Ascending aorta (tissue), 2 donors: Measurements from ENCODE around the gene MSANTD4. TPM values are rescaled to one million over a fixed set of nuclear protein-coding genes. Genes with fewer than 3 reads are reported as not detected.

Experiments
- DNase-seq, 2 donors: peaks; one replicate each; pipeline ENCODE4 v3.0.0-alpha.2; 2019; ENCODE audit warnings: low spot score in 2 of 2
- H3K27ac ChIP-seq, 2 donors: fragments of 200-600 bp; sonication (generic); one replicate each; pipeline ENCODE4 v1.5.1; 2016 to 2017; ENCODE audit warnings: mild to moderate bottlenecking in 1 of 2
- H3K27me3 ChIP-seq: fragments of 200-600 bp; sonication (generic); one replicate; pipeline ENCODE4 v1.5.1; 2017
- H3K36me3 ChIP-seq, 2 donors: fragments of 200-600 bp; sonication (generic); one replicate each; pipeline ENCODE4 v1.5.1; 2016
- H3K4me1 ChIP-seq, 2 donors: fragments of 200-600 bp; sonication (generic); one replicate each; pipeline ENCODE4 v1.5.1; 2016 to 2017; ENCODE audit warnings: mild to moderate bottlenecking in 1 of 2
- H3K4me3 ChIP-seq, 2 donors: fragments of 200-600 bp; sonication (generic); one replicate each; pipeline ENCODE4 v1.5.1; 2016 to 2017; ENCODE audit warnings: mild to moderate bottlenecking in 1 of 2
- H3K9me3 ChIP-seq, 2 donors: fragments of 200-600 bp; sonication (generic); one replicate each; pipeline ENCODE4 v1.5.1; 2016
- intact Hi-C: fragments of 100-400 bp; cut with DNase I; formaldehyde crosslinking; loops from one replicate; pipeline ENCODE4 v1.15.1; 2023
- total RNA-seq: library from RNA; depleted of rRNA; stranded (reverse); fragments of >200 nt; gene quantifications from one replicate; pipeline ENCODE4 v1.1.0, GENCODE V29; 2016
- TF ChIP-seq, protein P1 (sequence below), 3 experiments: fragments of 200-600 bp in 2 of 3; fragments of 450-650 bp in 1 of 3; sonication (generic) in 2 of 3; IDR thresholded peaks; one replicate each; pipeline ENCODE4 v1.5.1; 2016 to 2019; ENCODE audit warnings: antibody characterized with exemption in 3 of 3, mild to moderate bottlenecking in 1 of 3, moderate library complexity in 1 of 3

The MSANTD4 gene
- total RNA-seq, 1 donor from 2014 or later, result 13.6 TPM

- Histone ChIP-seq H3K27me3 (no peaks in the 10 kb centered on the region), H3K9me3 (no peaks in the 10 kb centered on the region), H3K4me1 (no peaks in the 10 kb centered on the region), H3K27ac (no peak overlapping the region), H3K36me3 (no peaks in the 10 kb centered on the region), H3K4me3 (no peak overlapping the region)
- TF ChIP-seq, protein P1, sequence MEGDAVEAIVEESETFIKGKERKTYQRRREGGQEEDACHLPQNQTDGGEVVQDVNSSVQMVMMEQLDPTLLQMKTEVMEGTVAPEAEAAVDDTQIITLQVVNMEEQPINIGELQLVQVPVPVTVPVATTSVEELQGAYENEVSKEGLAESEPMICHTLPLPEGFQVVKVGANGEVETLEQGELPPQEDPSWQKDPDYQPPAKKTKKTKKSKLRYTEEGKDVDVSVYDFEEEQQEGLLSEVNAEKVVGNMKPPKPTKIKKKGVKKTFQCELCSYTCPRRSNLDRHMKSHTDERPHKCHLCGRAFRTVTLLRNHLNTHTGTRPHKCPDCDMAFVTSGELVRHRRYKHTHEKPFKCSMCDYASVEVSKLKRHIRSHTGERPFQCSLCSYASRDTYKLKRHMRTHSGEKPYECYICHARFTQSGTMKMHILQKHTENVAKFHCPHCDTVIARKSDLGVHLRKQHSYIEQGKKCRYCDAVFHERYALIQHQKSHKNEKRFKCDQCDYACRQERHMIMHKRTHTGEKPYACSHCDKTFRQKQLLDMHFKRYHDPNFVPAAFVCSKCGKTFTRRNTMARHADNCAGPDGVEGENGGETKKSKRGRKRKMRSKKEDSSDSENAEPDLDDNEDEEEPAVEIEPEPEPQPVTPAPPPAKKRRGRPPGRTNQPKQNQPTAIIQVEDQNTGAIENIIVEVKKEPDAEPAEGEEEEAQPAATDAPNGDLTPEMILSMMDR (IDR thresholded peaks at IDR 0.05), result no peak
- intact Hi-C loops, result no loop called here
- no peak for DNase-seq
Measured at GRCh38 chr11:106032861-106033260, 10.8 kb upstream of the MSANTD4 start.

DNA sequence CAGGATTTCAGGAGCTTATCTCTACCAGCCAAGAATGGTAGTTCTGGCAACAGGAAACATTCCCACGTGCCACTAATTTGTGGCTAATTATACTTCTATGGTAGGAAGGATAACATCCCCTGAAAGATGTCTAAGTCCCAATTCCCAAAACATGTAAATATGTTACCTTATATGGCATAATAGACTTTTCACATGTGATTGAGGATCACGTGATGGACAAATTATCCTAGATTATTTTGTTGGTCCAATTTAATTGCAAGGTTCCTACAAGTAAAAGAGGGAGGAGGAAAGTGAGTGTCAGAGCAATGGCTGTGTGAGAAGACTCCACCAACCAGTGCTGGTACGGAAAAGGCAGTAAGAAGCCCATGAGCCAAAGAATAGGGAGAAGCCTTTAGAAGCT, 9.9 kb upstream of the MSANTD4 start:
- H3K4me1 ChIP-seq, result no peaks in the 10 kb centered on the region
- no peak overlapping the region for H3K27ac ChIP-seq
- intact Hi-C loops, result no loop called here
- no peaks in the 10 kb centered on the region for H3K27me3 ChIP-seq
- no peaks in the 10 kb centered on the region for H3K9me3 ChIP-seq
- TF ChIP-seq, protein P1 (IDR thresholded peaks at IDR 0.05), result no peak
- DNase-seq, result no peak
- no peak overlapping the region for H3K4me3 ChIP-seq
- no peaks in the 10 kb centered on the region for H3K36me3 ChIP-seq

- Histone ChIP-seq H3K27ac (no peak overlapping the region), H3K27me3 (no peaks in the 10 kb centered on the region), H3K4me3 (no peak overlapping the region), H3K4me1 (no peaks in the 10 kb centered on the region), H3K9me3 (no peaks in the 10 kb centered on the region), H3K36me3 (no peaks in the 10 kb centered on the region)
- intact Hi-C loops, result no loop called here
- TF ChIP-seq, protein P1 (IDR thresholded peaks at IDR 0.05), result no peak
- DNase-seq, result no peak
Measured at GRCh38 chr11:106031202-106031810, 9.3 kb upstream of the MSANTD4 start.

DNA sequence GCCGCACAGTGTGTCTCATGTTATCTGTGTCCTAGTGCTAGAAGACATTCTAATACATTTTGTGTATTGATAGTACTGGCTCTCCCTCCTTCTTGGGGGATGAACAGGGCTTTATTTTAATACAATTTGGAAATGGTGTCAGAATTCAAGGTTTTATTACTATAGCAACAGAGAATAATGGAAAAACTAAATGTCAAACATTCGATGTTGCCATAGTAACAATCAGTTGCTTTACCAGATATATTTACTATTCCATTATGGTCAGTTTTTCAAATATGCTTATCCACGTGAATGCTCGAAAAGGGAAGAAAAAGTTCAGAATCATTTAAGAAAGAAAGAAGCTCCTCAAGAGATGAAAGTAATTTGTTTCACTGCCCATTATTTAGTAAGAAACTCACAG, 8.6 kb upstream of the MSANTD4 start:
- H3K9me3 ChIP-seq, result no peaks in the 10 kb centered on the region
- TF ChIP-seq, protein P1 (IDR thresholded peaks at IDR 0.05), result no peak
- intact Hi-C loops, result no loop called here
- H3K27me3 ChIP-seq, result no peaks in the 10 kb centered on the region
- no peak for DNase-seq
- no peak overlapping the region for H3K27ac ChIP-seq
- no peaks in the 10 kb centered on the region for H3K36me3 ChIP-seq
- H3K4me1 ChIP-seq, result no peaks in the 10 kb centered on the region
- H3K4me3 ChIP-seq, result no peak overlapping the region

GRCh38 chr11:106022795-106023275, 795 bp upstream of the MSANTD4 start:
- DNase-seq, result no peak
- peak overlapping the region; percentile 52 to 69 for H3K27ac ChIP-seq
- intact Hi-C loops, result loop anchor here (1.0 to 5.0 kb wide), 2 partner anchors 54 to 1126 kb away; partner anchors contain the start of genes AASDHPPT, CASP12 and KBTBD3
- H3K36me3 ChIP-seq, result no peaks in the 10 kb centered on the region
- H3K4me1 ChIP-seq, result peaks cover 3 to 12% of the 10 kb centered on the region in 2 donors
- no peaks in the 10 kb centered on the region for H3K9me3 ChIP-seq
- H3K27me3 ChIP-seq, result no peaks in the 10 kb centered on the region
- peak overlapping the region; percentile 59 to 96 for H3K4me3 ChIP-seq
- TF ChIP-seq, protein P1 (IDR thresholded peaks at IDR 0.05), result no peak
